Measurements from ENCODE around the gene MYL12A.
"Not testable (repeated sequence)": the region's sequence is repeated elsewhere in the genome, so short reads cannot be mapped to it uniquely, and the experiment has no call there.

MYL12A gene

DNA sequence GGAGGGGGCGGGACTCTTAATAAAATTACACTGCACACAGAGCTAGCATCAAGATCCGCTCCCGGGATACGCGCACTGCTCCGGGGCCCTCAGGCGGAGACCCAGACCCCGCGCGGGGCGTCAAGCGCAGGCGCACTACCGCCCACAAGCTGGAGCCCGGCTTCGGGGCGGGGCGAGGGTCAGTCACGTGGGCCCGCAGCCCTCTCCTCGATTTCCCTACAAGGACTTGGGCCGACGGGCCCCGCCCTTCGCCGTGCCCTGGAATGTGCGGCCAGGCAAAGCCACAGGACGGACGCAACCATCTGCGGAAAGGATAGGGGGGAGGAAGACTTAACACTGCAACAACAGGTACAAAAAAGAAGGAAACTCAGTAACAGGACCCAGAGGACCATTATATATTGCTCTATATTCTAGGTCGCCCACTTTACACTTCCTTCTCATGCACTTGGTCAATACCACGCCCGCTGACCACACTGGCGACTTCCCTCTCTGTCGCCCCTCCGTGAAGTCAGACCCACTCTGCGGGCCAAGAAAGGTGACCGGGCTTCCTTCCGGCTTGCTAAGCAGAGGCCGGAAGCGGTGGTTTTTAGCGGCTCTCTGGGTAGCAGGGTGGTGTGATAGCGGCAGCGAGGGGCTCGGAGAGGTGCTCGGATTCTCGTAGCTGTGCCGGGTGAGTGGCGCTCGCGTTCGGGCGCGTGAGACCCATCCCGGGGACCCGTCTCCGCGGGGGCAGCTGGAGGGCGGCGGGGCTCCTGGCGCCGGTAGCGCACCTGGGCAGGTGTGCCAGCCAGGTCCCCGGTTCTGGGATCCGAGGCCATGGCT, at the start of gene MYL12A:
Gene MYL12A, plus strand, starts transcription at position 562 of the 822 bp plus-strand sequence. CDS start 5,447 bp downstream, outside the sequence.
- DNase-seq: peak; percentile 80

DNA sequence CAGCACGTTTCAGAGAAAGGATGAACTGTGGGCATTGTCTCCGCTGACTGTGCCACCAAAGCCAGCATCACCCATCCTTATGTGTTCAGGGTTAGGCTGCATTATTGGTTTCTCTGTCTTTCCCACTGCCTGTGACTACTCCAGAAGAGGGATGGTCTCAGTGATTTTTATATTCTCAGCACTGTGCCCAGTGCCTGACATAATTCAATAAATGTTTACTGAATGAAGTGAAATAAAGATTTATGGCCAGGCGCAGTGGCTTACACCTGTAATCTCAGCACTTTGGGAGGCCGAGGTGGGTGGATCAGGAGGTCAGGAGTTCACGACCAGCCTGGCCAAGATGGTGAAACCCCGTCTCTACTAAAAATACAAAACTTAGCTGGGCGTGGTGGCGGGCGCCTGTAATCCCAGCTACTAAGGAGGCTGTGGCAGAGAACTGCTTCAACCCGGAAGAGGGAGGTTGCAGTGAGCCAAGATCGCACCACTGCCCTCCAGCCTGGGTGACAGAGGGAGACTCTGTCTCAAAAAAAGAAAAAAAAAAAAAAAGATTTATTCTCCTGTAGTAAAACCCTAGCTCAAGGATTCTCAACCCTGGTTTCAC, 49.2 kb upstream of the MYL12A start:
- not testable (repeated sequence) for DNase-seq

DNA sequence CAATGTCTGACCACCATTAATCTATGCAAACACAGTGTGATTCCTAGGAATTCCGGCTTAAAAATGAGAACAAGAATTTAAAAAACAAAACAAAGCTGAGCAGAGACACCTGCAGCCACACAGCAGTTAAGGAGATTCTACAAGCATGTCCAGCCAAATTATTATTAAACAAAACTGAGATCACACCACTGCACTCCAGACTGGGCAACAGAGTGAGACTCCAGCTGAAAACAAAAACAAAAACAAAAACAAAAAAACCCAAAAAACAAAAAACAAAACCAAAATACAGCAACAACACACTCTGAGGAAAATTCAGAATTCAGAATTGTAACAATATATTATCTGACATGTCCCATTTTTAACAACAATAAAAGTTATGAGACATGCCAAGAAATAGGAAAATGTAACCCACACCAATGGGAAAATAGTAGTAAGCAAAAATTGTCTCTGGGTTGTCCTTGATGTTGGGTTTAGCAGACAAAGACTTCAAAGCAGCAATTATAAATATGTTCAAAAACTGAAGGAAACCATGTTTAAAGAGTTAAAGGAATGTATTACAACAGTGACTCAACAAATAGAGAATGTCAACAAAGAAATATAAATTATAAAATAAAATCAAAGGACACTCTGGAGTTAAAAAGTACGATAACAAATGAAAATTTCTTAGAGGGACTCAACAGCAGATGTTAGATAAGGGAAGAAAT, 47.5 kb upstream of the MYL12A start:
- DNase-seq: no peak

DNA sequence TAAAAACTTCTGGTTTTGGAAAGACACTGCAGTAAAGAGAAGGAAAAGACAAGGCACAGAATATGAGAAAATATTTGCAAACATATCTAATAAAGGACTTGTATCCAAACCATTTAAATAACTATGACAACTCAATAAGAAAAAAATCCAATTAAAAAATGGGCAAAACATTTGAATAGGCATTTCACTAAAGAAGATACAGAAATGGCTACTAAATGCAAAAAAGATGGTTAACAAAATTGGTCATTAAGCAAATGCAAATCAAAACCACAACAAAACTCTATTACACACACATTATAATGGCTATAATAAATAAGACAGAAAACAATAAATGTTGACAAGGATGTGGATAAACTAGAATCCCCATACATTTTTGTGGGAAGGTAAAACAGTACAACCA, 42.4 kb upstream of the MYL12A start:
- no peak for DNase-seq

DNA sequence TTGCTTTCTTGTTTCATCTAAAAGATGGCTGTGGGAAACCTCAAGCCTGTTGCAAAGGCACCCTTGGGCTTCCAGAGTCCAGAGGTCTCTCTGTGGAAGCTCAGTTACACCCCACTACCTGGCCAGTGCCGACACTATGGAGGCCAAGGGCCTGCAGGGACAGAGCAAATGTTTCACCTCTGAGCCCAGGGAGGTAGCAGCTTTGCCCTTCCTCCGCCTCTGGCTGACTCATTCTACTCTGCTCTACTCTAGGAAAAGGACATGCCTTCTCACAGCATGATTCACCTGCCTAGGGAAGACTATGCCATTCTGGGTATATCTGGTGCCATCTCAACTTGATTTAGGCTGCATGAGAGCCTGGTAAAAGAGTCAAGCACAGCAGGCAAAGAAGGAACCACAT, 40.0 kb upstream of the MYL12A start:
- no peak for DNase-seq

DNA sequence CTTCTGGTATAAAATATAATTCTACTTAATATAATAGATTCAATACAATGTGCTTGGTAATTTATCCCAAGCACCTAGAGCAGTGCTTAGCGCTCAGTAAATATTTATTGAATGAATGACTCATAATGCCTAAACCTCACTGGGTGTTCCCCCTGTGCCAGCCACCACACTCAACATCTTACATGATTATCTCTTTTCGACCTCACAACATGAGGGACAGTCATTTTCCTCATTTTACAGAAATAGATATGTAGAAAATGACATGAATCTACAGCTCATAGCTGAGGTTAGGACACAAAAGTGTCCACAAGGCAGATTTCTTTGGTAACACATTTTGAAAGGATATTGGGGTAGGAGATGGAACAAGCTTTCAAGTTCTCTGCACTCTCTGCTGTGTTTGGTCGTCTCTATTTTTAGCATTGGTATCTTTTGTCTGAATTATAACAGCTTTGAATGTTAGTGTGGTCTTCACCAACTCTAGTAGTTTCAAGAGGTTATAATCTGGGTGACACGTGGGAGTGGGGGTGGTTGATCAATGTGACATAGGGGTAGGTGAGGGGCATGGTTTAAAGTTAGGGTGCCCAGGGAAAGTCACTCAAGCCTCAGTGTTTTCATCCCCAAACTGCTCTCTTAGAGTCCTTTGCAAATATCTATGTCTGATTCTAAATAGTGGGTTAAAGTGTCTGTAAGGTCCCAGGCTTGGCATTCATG, 37.6 kb upstream of the MYL12A start:
- no peak for DNase-seq

DNA sequence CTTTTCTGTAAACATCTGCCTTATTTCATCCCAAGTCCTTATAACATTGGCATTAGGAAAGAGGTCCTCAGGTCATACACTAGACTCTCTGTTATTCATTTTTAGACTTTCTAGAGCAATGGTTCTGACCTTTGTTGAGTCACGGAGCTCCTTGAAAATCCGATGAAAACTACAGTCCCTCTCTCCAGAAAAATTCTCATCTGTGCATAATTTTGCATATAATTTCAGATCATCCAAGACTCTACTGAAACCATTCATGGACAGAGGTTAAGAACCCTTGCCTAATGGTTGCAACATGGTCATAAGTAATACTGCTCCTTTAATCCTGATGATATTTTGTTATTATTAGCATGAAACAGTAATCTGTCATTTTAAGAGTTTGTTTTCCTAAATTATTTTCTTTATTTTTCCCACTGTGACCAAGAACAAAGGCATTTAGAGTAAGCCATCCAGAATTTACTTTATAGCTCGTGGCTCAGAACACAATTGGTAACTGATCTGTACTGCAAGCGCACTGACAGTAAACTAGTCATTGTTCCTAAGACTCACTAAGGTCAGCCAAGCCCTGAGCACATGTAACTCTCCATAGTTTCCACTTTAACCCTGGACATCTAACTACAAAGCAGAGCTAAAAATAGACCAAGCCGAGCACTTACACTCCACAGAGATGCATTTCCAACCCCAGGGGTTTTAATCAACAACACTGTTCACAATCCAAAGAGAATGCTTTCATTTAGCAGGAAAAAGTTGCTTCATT, 36.2 kb upstream of the MYL12A start:
- DNase-seq: no peak

DNA sequence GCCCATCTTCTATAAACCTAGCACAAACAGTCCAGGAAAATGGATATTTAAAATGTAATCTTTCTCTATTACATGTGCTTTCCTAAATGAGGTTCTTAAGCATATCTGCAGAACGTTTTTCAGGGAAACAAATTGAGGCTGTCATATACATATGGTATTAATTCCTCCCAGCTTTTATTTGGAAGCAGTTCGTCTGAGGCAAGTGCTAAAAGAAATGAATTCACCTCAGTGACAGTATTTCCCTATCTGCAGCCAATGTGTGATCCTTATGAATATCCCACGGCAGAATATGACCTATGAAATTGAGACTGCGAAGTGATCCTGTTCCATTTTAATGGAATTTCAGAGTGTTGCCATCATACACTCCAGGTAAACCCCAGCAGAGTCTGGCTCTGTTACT, 34.9 kb upstream of the MYL12A start:
- DNase-seq: no peak

DNA sequence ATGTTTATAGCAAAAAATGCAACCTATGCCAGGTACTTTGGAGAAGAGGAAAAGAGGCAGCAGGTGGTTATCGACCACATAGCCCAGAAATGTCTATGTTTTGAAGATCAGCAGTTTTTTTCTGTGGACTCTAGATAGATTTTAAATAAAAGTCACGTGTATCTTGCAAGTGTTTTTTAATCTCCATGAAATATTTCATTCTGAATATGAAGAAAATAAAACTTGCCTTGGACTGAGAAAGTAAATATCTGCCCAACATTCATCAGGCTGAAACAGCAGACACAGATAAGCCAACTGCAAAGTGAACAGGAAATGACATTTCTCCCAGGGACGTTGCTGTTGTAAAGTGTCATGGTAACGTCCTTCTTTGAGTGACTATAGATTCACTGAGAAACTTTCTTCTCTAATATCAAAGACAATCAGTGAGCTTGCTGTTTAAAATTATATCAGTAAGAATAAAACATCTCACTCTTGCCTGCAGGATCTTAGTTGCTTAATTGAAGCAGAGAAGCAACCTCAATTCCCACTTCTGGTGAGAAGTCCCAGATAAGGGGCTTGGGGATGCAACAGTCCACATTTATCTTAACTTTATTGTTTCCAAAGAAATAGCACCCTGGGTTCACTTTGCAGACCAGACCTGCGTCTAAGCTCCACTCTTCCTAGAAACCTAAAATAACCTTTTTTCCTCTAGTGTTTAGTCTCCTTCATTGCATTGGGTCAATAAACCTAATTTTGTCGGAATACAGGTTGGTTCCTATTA, 34.1 kb upstream of the MYL12A start:
- no peak for DNase-seq

DNA sequence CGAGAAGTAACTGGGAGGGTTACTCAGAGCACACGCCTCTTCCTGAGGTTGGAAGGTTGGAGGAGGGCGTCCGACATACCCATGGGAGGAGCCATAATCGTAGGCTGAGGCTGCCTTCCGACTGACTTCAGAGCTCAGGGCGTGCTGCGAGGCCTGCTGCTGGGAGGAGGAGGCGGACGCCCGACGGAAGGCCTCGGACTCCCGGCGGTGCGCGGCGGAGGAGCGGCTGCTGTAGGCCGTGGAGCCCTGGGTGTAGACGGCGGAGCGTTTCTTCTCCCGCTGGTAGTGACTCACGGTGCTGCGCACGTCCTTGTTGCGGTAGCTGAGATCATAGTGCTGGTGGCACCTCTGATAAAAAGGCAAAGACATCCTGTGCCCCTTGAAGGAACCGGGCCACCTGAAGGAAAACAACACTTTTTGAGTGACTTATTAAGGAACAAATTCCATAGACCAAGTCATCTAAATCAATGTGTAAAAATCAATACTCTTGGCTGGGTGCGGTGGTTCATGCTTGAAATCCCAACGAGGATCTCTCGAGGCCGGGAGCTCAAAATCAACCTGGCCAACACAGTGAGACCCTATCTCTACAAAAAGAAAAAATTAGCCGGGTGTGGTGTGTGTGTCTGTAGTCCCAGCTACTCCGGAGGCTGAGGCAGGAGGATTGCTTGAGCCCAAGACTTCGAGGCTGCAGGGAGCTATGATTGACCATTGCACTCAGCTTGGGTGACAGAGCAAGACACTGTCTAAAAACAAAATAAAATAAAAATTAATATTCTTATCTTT, 32.6 kb upstream of the MYL12A start:
- no peak for DNase-seq

DNA sequence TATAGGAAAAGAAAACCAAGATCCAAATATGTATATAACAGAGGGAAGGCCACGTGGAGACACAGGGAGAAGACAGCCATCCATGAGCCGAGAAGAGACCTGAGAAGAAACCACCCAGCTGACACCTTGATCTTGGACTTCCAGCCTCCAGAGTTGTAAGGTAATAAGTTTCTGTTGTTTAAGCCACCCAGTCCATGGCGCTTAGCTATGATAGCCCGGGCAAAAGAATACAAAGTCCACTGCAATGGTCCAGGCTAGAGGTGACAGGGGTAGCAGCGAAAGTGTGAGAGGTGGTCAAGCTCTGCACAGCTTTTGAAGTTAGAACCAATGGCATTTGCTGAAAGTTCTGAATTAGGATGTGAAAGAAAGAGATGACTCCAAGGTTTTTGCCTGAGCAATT, 30.6 kb upstream of the MYL12A start:
- no peak for DNase-seq

DNA sequence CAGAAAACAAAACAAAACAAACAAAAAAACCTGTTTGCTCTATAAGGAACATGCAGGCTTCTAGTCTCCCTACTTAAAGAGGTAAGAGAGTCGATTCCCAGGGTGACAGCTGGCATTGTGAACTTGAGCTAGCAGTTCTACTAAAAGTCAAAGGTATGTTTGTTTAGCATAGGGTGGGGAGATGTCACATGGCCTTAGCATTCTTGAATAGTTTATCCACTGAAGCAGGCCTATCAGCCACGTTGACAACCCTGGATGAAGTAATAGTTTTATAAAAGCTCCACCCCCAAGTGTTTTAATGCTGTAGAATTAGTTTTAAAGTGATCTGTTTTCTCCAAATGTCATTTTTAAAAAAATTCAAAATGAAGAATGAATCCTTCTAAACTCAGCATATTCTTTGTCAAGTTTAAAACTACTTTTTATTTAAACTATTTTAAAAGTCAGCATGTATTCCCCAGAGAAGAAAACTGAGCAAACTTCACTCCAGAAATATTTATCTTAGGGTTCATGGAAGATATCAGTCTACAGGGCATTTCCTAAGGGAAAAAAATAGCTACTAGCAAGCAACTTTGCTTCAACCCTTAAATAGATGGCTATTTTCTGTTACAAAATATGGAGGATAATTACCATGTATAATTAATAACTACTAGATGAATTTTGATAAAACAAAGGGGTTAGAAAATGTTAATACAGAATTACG, 29.5 kb upstream of the MYL12A start:
- DNase-seq: no peak

DNA sequence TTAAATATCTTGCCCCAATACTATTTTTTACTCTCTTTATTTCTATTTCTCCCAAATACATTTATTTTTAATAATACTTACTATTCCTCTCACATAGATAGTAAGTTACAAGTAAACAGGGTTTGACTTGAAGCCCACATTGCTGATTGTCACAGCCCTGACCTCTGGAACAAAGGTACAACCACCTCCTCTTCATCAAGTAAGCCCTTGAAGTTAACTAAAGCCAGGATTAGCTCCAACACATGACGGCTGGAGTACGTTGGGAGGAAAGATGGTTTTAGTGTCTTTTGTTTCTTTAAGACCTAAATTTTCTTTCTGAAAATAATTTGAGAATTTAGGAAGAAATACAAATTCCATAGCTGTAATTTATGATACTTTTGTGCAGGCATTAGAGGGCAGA, 28.8 kb upstream of the MYL12A start:
- no peak for DNase-seq

DNA sequence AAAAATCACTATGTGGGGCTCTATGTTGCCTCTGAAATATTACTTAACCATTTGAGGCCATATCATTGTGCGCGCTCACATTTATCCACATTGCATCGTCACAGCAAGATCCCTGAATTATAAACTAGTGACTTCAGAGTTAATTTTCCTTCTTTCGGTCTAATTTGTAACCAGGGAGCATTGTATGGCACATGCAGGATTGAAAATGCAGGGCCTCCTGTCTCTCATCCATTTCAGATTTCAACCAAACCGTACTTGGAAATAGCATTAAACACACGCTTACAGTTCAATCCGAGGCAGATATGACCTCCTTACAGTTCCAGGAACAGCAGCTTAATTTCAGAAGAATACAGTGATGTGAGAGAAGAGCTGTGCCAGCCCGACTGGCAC, 28.4 kb upstream of the MYL12A start:
- DNase-seq: no peak

DNA sequence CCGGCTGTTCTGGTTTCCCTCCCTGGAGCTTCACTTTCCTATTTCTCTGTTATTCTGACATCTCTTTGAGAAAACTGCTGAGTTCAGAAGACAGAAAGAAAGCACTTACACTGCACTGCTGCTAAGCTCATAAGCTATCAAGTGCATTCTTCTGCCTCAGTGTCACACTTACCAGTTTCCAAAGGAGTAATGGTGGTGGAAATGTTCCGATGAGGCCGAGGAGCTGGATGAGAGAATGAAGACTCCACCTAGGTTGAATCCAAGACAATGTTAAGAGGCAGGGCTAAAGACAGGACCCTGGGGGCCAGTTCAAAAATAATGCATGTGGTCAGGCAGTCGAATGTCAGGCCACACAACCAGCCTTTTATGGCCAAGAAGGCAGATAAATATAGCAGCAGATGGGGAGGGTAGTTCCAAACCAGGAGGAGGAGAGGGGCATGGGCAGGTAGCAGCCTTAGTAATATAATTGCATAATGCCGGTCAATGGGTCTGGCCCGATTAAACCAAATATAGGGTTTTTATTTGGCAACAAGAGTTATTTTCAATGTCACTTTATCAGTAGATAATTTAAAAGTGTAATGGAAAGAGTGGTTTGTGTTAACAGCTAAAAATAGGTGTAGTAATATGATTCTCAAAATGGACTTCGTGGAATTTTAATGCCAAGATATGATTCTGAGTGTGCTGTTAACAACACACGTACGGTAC, 27.8 kb upstream of the MYL12A start, which contains the start of gene MYOM1:
Gene MYOM1, minus strand, starts transcription at position 338 of the 705 bp plus-strand sequence. CDS start 4,745 bp downstream, outside the sequence.
- no peak for DNase-seq

DNA sequence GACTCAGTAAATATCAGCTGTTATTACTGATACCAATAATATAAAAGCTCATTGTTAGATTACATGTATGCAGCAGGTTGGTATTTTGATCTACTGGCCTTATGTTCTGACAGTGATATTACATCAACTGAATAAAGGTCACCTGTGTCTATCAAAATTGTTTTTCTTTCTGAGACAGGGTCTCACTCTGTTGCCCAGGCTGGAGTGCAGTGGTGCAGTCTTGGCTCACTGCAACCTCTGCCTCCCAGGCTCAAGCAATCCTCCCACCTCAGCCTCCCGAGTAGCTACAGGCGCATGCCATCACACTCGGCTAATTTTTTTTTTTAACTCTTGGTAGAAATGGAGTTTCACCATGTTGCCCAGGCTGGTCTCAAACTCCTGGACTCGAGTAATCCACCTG, 26.7 kb upstream of the MYL12A start:
- DNase-seq: not testable (repeated sequence)

DNA sequence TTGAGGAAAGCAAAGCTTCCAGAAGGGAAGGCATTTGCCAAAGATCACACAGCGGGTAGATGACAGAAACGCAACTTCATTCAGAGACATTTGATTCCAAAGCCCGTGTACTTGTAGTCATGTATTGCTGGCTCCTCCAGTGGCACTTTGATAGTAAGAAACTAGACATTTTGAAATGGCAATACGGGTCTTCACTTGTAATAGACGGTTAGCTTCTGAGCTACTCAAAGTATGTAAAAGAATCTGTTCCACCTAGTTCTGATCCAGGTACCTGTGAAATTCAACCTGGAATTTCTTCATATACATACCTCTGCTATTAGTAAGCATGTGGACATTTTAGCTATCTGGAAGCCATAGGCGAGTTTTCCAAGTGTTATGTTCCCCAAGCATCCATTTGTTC, 26.1 kb upstream of the MYL12A start:
- no peak for DNase-seq

DNA sequence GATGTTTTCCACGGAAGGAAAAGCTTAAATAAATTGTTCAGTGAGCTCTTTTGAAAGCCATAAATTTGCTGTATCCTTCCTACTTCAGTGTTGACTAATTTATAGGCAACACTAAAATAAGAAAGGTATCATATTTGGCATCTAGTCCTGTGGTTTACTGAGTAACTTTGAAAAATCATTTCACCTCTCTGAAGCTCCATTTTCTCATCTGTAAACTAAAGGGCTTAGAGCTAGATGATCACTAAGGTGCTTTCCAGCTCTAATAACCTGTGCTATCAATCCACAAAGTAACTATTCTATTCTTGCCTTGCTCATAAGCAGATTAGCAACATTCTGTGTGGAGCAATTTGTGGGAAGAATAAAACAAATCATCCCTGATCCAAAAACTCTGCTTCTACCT, 24.2 kb upstream of the MYL12A start:
- DNase-seq: no peak

DNA sequence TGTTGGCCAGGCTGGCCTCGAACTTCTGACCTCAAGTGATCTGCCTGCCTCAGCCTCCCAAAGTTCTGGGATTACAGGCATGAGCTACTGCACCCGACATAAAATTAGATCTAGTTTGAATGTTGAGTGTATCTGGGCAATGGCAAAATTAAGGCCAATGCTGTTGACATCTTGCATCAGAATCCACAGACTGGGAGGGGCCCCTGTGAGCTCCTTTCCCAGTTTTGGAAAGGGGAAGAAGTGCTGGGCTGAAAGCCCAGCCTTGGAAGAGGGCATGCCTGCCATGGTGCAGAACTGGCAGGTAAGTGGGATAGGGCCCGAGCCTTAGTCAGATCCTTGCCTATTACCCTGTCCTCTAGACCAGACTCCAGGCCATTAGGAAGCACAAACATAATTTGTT, 23.4 kb upstream of the MYL12A start:
- no peak for DNase-seq

DNA sequence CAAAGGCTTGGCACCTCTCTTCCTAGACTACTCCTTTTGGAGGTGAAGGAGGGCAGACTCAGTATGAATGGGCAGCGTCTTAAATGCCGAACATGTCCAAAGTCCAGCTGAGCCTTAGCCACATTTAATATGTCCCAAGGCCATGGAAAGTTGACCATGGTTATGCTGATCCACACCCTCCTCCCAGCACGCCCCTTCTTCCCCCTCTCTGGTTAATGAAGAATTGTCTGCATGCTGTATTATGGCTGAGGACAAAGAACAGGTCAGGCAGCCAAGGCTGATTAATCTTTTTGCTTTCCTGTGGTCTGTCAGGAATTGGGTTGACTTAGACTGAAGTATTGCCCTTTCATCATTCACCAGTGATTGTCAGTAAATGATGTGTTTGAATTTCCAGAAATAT, 22.0 kb upstream of the MYL12A start:
- no peak for DNase-seq
